AG08395 (cell line): ENCODE results near the gene ANKFY1.
"Not testable (repeated sequence)": the region's sequence is repeated elsewhere in the genome, so short reads cannot be mapped to it uniquely, and the experiment has no call there.

ENCODE experiments used
- DNase-seq: peaks from one replicate; pipeline ENCODE4 v3.0.0; 2012; ENCODE audit warnings: mixed read lengths, low spot score

ANKFY1 gene

DNA sequence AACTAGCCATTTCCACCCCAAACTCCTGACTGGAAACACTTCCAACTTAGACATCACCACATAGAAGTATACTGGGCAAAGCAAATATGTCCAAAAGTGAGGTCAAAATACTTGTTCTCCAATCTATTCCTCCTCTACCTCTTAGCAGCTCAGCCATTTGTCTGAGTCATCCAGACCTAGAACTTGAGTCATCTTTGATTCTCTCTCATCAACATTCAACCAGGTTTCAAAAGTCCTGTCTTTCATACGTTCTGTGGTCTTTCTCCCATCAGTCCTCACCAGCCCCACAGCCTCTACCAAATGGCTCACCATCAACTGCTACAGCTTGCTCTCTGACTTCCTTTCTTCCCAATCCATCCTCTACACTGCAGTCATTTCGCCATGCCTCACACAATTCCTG is 6.8 kb downstream of the ANKFY1 start:
- no peak for DNase-seq

DNA sequence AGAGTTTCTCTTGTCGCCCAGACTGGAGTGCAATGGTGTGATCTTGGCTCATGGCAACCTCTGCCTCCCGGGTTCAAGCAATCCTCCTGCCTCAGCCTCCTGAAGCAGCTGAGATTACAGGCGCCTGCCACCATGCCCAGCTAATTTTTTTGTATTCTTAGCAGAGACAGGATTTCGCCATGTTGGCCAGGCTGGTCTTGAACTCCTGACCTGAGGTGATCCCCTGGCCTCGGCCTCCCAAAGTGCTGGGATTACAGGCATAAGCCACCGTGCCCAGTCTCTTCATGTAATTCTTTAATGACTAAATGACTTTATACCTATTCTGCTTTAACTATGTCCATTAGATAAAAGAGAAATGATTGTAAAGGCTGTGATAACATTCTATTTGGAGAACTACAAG is 8.5 kb downstream of the ANKFY1 start:
- not testable (repeated sequence) for DNase-seq

DNA sequence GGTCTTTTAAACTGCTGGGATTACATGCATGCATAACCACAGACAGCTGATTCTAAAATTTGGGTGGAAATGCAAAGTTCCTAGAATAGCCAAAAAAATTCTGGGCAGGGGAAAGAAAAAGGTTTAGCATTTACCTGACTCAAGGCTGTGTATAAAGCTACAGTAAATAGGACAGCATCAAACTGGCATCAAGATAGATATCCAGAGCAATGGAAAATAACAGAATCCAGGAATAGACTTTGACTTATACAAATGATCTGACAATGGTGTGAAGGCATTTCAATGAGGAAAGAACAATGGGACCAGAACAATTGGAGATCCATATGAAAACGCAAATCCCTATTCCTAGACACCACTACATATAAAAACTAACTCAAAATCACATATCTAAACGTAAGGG is 12.9 kb downstream of the ANKFY1 start:
- no peak for DNase-seq

DNA sequence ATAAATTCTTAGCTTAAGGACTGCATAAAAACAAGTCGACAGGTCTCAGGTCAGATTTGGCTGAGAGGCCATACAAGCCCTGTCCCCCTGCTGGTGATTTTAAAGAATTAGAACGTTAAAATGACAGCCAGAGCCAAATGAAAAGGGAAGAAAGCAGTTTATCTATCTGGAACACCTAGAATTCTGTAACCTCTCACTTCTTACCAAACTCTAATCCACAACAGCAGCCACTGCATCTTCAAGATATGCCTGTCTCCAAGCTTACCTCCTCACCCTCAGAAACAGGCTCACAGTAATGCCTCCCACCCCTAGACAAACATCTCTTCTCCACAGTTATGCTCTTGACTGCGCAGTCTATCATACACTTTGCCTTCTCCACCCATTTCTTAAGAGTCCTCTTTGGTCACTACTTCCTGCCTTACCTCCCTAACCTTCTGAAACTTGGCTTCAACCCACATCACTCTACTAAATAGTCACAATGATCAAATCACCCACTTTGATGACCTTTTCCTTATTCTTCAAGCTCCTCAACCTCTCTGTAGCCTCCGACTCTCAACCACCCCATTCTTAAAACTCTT is 14.2 kb downstream of the ANKFY1 start:
- DNase-seq: peak; percentile 51

DNA sequence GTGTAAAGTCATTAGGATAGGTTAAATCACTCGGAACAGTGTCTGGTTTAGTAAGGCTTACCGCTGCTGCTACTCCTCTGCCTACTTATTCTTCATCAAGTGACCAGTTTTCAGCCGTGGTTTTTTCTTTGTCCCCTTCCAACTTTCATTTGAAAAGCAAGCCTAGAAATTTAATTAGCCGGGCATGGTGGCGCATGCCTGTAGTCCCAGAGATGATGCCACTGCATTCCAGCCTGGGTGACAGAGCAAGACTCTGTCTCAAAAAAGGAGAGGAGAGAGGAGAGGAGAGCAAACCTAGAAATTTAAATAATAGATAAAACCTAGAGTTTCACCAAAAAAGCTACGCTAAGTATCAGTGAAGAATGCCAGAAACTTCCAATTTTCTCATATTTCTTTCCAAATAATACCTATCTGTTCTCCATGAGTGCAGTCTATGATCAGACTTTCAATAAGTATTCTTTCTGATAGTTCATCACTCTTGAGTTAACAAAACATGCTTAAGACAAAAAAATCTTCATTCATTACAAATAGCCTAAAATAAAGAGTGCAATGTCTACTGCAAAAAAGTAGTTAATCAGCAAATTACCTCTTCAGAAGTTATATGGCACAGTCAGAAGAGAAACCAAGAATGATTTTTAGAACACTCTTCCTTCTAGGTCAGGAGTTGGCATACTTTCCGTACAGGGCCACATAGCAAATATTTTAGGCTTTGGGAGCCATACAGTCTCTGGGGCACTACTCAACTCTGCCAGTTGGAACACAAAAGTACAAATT is 15.1 kb downstream of the ANKFY1 start:
- DNase-seq: no peak

DNA sequence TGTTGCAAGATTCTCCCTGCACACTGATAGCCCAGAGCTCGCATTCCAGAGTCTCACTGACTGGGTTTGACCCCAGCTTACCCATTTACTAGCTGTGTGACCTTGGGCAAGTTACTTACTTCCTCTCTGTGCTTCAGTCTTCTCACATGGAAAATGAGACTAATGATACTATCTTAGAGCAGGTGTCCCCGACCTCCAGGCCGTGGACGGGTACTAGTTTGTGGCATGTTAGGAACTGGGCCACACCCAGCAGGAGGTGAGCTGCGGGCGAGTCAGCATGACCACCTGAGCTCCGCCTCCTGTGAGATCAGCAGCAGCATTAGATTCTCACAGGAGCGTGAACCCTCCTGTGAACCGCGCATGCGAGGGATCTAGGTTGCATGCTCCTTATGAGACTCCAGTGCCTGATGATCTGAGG is 15.8 kb downstream of the ANKFY1 start:
- no peak for DNase-seq

DNA sequence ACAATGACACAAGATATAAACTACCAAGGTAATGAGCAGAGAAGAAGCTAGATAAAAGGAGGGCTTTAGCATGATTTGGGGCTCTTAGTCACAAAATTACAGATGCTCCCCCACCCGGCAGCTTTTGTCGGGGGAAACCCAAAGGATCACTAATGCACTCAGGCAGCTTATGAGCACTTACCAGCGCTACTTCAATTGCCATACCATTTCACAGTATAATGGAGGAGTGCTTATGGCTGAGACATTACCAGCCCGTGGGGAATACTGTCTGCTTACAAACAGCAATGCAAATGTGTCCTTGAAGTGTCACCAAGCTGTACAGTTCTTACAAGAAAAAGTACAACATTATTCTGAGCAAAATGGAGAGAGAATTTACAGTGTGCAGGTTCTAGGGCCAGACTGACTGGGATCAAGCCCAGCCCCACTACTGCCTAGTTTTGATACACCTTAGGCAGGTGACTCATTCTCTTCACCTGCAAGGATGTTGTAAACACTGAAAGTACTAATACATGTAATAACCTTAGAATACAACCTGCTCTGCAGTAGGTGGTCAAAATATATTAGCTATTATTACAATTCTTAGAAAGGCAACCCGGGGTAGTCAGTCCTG is 16.3 kb downstream of the ANKFY1 start:
- no peak for DNase-seq

DNA sequence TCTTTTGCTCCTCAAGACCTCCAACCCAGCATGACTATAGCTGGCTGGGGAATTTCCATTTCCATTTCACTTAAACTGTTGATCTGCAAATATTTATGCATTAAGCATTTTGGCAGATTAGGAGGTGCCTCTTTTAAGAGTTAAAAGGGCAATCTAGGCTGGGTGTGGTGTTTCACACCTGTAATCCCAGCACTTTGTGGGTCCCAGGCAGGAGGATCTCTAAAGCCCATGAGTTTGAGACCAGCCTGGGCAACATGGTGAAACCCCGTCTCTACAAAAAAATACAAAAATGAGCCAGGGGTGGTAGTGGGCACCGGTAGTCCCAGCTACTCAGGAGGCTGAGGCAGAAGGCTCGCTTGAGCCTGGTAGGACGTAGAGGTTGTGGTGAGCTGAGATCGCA is 17.1 kb downstream of the ANKFY1 start:
- DNase-seq: no peak

DNA sequence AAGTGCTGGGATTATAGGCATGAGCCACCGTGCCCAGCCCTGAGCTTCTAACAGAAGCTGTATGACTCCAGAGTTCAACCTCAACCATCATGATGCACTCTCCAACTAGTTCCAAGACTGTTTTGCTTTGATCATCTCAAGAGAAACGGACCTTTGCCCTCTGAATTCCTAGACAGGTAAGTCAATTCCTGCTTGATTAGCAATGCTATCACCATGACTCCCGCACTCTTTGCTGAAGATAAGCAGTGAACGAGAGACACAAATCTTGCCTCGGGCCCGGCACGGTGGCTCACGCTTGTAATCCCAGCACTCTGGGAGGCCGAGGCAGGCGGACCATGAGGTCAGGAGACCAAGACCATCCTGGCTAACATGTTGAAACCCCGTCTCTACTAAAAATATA is 22.2 kb downstream of the ANKFY1 start:
- no peak for DNase-seq

DNA sequence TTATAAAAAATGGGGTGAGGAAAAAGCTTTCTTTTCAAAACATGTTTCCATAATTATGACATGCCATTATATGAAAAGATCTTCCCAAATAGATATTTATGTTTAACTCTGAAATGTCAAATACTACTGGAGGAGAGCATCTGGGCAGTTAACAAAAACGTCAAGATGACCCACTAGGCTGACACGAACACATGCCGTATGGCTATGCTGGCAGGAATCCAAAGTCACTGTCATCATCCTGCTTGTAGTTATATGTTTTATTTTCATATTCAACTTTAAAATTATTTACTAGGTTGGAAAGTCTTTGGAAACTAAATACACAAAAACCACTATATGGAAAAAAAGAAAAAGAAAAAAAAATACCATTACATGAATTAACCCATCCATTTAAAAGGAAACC is 27.3 kb downstream of the ANKFY1 start:
- DNase-seq: no peak

DNA sequence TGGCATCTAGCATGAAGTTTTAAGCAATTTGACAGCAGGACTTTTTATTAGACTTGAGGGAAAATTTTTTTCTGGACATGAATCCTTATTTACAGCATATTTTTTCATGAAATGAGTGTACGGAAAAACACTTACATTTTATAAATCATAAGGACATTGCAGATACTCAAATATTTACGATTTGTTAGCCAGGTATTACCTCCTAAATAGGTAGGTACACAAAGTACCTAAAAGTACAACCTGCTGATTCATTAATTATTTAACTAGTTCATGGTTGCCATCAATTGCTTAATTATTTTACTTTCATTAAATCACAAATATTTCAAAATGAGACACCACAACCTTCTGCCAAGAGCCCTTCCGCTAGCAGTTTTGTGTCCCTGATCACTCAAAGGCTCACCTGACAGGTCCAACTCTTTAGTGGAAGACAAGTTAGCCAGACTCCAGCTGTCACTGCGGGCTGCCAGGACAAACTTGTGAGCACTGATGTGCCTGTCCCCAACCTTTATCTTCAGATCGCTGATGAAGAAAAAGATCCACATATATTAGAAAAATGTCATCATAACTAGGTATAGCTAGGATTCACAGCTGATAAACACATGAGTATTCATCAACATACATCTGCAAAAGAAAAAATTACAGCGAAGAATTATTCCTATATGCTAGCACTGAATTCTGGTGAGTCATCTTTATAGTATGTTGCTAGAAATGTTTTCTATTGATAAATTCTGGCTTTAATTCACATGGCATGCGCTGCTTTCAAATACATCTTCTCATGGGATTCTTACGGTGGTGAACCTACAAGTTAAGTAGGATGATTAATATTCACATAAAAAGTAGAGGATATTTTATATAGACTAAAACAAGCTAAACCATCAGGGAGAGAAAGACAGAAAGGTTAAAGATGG is 28.2 kb downstream of the ANKFY1 start:
- DNase-seq: no peak

DNA sequence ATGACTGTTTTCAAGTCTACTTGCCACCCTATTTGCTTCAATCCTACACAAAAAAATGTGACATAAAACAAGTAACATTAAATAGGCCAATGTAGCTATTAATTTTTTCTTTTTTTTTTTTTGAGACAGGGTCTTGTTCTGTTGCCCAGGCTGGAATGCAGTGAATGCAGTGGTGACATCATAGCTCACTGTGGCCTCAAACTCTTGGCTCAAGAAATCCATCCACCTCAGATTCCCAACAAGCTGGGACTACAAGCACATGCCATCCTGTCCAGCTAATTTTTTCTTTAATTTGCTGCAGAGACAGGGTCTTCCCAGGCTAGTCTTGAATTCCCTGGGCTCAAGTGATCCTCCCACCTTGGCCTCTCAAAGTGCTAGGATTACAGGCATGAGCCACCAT is 29.4 kb downstream of the ANKFY1 start:
- no peak for DNase-seq

DNA sequence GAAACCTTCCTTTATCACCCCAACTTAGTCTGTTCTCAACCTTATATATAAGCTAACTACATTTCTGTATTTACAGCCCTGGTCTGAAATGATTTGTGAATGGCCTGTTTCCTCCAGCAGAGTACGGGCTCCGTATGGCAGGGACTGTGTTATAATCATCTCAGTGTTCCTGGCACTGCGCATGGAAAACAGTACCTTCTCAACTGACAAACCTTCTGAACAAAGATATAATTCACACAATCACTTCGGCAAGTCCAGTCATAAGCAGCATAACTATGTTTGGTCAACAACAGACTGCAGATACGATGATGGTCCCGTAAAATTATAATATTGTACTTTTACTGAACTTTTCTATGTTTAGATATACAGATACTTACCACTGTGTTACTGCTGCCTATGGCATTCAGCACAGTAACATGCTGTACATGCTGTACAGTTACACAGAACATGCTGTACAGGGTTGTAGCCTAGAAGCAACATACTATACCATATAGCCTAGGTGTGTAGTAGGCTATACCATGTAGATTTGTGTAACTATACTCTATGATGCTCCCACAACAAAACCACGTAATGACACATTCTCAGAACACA is 30.0 kb downstream of the ANKFY1 start:
- no peak for DNase-seq

DNA sequence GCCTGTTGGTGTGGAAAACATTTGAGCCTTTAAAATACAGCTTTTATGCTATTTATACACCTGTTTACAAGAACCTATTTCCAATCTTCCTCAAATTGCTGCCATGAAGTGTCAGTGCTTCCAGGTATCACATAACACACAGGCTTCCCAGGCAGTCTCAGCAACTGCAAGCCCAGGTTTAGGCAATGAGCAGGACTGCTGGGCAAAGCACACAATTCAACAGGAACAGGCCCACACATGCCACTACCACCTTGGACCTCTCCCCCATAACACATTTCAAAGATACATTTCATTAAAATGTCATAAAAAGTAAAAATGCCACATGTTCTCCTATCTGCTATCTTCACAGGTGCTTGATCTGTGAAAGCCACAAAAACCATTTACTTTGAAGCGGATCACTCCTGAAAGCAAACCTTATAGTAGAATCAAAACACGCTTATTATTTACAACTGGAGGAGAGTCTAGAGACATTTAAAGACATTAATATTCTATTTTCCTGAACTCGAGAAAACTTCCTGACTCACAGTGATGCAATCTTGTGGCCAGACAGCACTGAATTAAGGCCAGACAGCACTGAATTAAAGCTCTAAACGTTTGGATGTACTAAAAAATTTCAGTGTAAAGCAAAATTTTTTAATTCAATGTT is 31.5 kb downstream of the ANKFY1 start:
- peak; percentile 46 for DNase-seq

DNA sequence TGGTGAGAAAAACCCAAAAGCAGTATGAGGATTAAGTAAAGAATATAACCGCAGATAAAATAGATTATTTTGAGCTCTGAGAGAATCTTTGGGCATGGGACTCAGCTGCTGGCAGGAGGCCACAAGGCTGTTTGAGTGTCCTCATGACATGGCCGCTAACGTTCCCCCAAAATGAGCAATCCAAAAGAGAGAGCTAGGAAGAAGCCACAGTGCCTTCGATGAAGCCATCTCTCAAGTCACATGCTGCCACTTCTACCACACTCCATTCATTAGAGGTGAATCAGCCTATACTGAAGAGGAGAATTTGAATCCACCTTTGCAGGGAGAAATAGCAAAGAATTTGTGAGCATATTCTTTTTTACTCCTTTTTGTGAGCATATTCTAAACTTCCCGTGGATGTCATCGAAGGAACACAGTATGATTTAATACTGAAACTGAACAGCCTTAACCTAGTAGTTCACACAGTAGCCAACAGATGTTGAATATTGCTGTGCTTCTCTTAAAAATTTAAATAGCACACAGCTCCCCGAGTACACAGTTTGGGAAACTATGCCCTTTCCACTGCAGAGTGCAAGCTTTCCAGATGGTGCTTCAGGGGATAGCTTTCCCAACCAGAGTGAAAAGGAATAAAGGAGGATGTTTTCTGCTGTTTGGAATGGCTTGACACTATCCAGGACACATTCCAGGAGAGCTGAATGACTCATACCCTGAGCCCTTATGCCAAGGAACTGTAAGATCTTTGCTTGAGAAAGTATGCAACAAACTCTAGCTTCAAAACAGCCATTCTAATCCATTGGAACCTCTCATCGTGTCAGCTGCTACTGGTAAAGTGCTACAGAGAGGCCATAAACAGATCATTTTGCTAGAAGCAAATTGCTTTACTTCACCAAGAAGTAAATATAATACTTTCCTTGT is 33.9 kb downstream of the ANKFY1 start:
- DNase-seq: peak; percentile 92

DNA sequence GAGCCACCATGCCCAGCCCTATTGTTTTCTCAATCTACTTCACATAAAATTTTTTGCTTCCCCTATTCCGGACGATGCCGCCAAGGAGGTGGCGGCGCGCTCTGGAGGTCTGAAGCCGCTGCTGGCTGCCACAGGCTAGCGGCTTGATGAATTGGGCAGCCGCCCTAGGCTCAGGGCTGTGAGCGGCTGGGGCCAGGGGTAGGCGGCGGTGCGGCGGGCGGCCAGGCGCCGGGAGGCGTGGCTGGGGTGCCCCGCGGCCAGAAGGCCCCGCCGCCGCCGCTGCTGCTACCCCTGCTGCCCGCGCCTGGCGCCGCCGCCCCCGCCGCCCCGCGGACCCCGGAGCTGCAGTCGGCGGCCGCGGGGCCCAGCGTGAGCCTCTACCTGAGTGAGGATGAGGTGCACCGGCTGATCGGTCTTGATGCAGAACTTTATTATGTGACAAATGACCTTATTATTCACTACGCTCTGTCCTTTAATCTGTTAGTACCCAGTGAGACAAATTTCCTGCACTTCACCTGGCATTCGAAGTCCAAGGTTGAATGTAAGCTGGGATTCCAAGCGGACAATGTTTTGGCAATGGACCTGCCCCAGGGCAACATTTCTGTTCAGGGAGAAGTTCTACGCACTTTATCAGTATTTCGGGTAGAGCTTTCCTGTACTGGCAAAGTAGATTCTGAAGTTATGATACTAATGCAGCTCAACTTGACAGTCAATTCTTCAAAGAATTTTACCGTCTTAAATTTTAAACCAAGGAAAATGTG is 41.7 kb downstream of the ANKFY1 start:
- DNase-seq: no peak

DNA sequence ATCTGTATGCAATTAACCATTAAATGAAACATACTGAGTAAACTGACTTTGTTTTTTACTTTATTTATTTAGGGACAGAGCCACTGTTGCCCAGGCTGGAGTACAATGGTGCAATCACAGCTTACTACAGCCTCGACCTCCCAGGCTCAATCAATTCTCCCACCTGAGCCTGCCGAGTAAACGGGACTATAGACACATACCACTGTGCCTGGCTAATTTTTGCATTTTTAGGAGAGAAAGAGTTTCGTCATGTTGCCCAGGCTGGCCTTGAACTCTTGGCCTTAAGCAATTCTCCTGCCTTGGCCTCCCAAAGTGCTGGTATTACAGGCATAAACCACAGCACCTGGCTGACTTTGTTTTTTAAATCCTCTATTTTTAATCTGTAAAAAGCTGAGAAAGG is 42.6 kb downstream of the ANKFY1 start:
- no peak for DNase-seq

DNA sequence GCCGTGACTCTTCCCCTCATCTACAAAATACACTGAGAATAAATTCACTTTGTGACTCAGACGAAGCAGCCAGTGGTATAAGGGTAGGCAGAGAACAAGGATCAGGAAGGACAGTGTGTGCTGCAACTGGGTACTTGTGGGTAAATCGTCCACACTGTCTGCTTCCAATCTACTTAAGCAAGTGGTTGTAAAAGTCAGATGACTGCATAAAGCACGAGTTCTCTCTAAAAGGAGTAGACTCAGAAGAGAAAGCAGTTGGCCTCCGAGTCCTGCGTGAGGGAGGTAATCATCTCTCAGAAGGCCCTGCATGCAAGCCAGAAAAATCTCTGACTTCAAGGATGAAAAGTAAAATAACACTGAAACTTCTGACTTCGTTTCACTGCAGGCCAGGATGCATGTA is 43.1 kb downstream of the ANKFY1 start:
- peak; percentile 36 for DNase-seq

DNA sequence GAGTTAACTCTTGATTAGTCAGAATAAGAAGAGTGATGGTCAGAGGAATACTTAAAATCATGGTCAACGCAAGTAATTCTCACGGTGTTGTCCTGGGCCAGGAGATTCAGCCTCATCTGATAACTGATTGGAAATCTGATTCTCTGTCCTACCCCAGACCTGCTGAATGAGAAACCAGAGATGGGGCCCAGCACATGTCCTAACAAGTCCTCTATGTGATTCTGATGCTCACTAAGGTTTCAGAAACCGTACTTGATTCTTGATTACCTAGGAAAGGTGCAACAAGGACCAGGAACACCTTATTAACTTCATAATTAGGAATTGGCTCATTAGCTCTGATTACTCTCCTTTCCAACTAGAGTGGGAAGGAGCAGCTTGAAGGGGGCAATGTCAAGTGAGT is 44.5 kb downstream of the ANKFY1 start:
- DNase-seq: no peak
